Caco-2 (cell line): ENCODE data around the gene NRP2. TPM values are rescaled to one million over a fixed set of nuclear protein-coding genes. Genes with fewer than 3 reads are reported as not detected.

Experiments
- BruUV-seq: library from RNA; stranded (reverse); fragments of 400-500 nt; replicated peaks from 2 replicates; lab custom pipeline; 2021; lab: Mats Ljungman, UMichigan
- CTCF ChIA-PET: fragments of 300-600 bp; sonication (Branson Sonifier 250); formaldehyde crosslinking; loops from one replicate; lab custom pipeline; 2022; ENCODE audit warnings: antibody characterized with exemption; lab: Charles Lee
- POLR2A ChIA-PET: fragments of 300-600 bp; sonication (Branson Sonifier 250); formaldehyde crosslinking; loops from one replicate; lab custom pipeline; 2022; ENCODE audit warnings: antibody characterized with exemption; lab: Charles Lee
- DNase-seq, 2 experiments: peaks; one replicate each; pipeline versions ENCODE4 v3.0.0 to v3.0.0-alpha.2; 2020 to 2022
- H3K27me3 ChIP-seq: replicated peaks from 2 replicates; pipeline ENCODE4 v1.6.0; 2011; ENCODE audit warnings: low read length; ENCODE audit not compliant: control insufficient read depth, insufficient read depth
- H3K36me3 ChIP-seq: 2 replicates; pipeline ENCODE4 v1.5.1; 2011; ENCODE audit warnings: low read length; ENCODE audit not compliant: control insufficient read depth, insufficient read depth
- H3K4me1 ChIP-seq: fragments of 250-450 bp; sonication (Bioruptor Pico); 2 replicates; pipeline ENCODE4 v1.5.1; 2020; ENCODE audit warnings: mild to moderate bottlenecking
- H3K4me3 ChIP-seq: 2 replicates; pipeline ENCODE4 v1.5.1; 2011; ENCODE audit warnings: low read depth, mild to moderate bottlenecking, control low read depth, low read length
- H3K9me3 ChIP-seq: fragments of 250-450 bp; sonication (Bioruptor Pico); 2 replicates; pipeline ENCODE4 v1.5.1; 2020; ENCODE audit warnings: mild to moderate bottlenecking, moderate library complexity
- H3K27ac Mint-ChIP-seq: one replicate; pipeline ENCODE4 v1.8.0; 2022; ENCODE audit warnings: mixed read lengths; ENCODE audit not compliant: unreplicated experiment
- H3K27me3 Mint-ChIP-seq: one replicate; pipeline ENCODE4 v1.8.0; 2022; ENCODE audit warnings: mixed read lengths; ENCODE audit not compliant: insufficient read depth, unreplicated experiment
- H3K36me3 Mint-ChIP-seq: one replicate; pipeline ENCODE4 v1.8.0; 2022; ENCODE audit warnings: mild to moderate bottlenecking, mixed read lengths; ENCODE audit not compliant: insufficient read depth, unreplicated experiment
- H3K4me1 Mint-ChIP-seq: one replicate; pipeline ENCODE4 v1.8.0; 2022; ENCODE audit warnings: low read depth, mixed read lengths; ENCODE audit not compliant: unreplicated experiment
- H3K4me3 Mint-ChIP-seq: one replicate; pipeline ENCODE4 v1.8.0; 2022; ENCODE audit warnings: mild to moderate bottlenecking, moderate library complexity, mixed read lengths; ENCODE audit not compliant: unreplicated experiment
- H3K9me3 Mint-ChIP-seq: one replicate; pipeline ENCODE4 v1.8.0; 2022; ENCODE audit warnings: mixed read lengths; ENCODE audit not compliant: unreplicated experiment
- CTCF ChIP-seq, 2 experiments: fragments of 200-600 bp in 1 of 2; IDR thresholded peaks; 1 replicate in 1 of 2; 2 replicates in 1 of 2; pipeline versions ENCODE4 v1.5.1 to v1.8.0; 2011 to 2022; ENCODE audit warnings: antibody characterized with exemption in 1 of 2, control low read depth in 1 of 2, inconsistent platforms in 1 of 2, low read depth in 1 of 2, low read length in 1 of 2, mild to moderate bottlenecking in 1 of 2, moderate library complexity in 1 of 2; ENCODE audit not compliant: insufficient read depth in 1 of 2, severe bottlenecking in 1 of 2, unreplicated experiment in 1 of 2
- intact Hi-C: fragments of 100-400 bp; cut with micrococcal nuclease; formaldehyde crosslinking; loops from one replicate; pipeline ENCODE4 v1.10.0; 2022; ENCODE audit not compliant: unreplicated experiment
- total RNA-seq: library from RNA; stranded (reverse); gene quantifications from 2 replicates; pipeline ENCODE4 v1.2.3, GENCODE V29; 2022

Gene NRP2
- total RNA-seq, 1 experiment from 2014 or later: 96.9 TPM

- H3K36me3 ChIP-seq: no peaks in the 10 kb centered on the region
- BruUV-seq: no TSS peak
Measured at GRCh38 chr2:205728366-205728765, 46.1 kb downstream of the NRP2 start.

GRCh38 chr2:205730191-205730590, 47.9 kb downstream of the NRP2 start:
- TF ChIP-seq CTCF (IDR thresholded peaks at IDR 0.05; ENCODE audit: insufficient read depth in 1 of 2, low read depth in 1 of 2, low read length in 1 of 2, severe bottlenecking in 1 of 2, unreplicated experiment in 1 of 2): no peak
- Mint-ChIP-seq H3K4me3 (no peak overlapping the region), H3K36me3 (peaks cover 75% of the 10 kb centered on the region), H3K27me3 (no peaks in the 10 kb centered on the region), H3K9me3 (no peaks in the 10 kb centered on the region), H3K4me1 (peaks cover 55% of the 10 kb centered on the region), H3K27ac (peak overlapping the region; percentile 11)
- no peaks in the 10 kb centered on the region for H3K36me3 ChIP-seq
- POLR2A ChIA-PET: interaction anchor here (0.5 kb wide), 1 partner anchor 11 kb away, joined by 3 read pairs; no protein-coding TSS in a partner anchor
- H3K4me1 ChIP-seq: peaks cover 46% of the 10 kb centered on the region
- no peak for DNase-seq
- CTCF ChIA-PET: no interaction called here
- no peaks in the 10 kb centered on the region for H3K9me3 ChIP-seq
- intact Hi-C loops: no loop called here
- H3K27me3 ChIP-seq: no peaks in the 10 kb centered on the region
- H3K4me3 ChIP-seq: no peak overlapping the region
- no TSS peak for BruUV-seq

More at GRCh38 chr2:205728366-205728765, 46.1 kb downstream of the NRP2 start:
- Histone ChIP-seq H3K4me3 (no peak overlapping the region), H3K4me1 (peaks cover 44% of the 10 kb centered on the region), H3K9me3 (no peaks in the 10 kb centered on the region), H3K27me3 (no peaks in the 10 kb centered on the region)
- Mint-ChIP-seq H3K27ac (no peak overlapping the region), H3K27me3 (no peaks in the 10 kb centered on the region), H3K9me3 (no peaks in the 10 kb centered on the region), H3K4me3 (no peak overlapping the region), H3K36me3 (peaks cover 75% of the 10 kb centered on the region), H3K4me1 (peaks cover 48% of the 10 kb centered on the region)
- POLR2A ChIA-PET: no interaction called here
- no peak for DNase-seq
- CTCF ChIA-PET: no interaction called here
- no peak for TF ChIP-seq CTCF (IDR thresholded peaks at IDR 0.05; ENCODE audit: insufficient read depth in 1 of 2, low read depth in 1 of 2, low read length in 1 of 2, severe bottlenecking in 1 of 2, unreplicated experiment in 1 of 2)
- intact Hi-C loops: no loop called here

- Mint-ChIP-seq H3K9me3 (no peaks in the 10 kb centered on the region), H3K27ac (peak overlapping the region; percentile 54), H3K36me3 (peaks cover 68% of the 10 kb centered on the region), H3K4me3 (no peak overlapping the region), H3K27me3 (no peaks in the 10 kb centered on the region), H3K4me1 (peaks cover 48% of the 10 kb centered on the region)
- H3K4me3 ChIP-seq: no peak overlapping the region
- peak in 1 of 2 experiments; percentile 17 for DNase-seq
- H3K27me3 ChIP-seq: no peaks in the 10 kb centered on the region
- no peak for TF ChIP-seq CTCF (IDR thresholded peaks at IDR 0.05; ENCODE audit: insufficient read depth in 1 of 2, low read depth in 1 of 2, low read length in 1 of 2, severe bottlenecking in 1 of 2, unreplicated experiment in 1 of 2)
- no peaks in the 10 kb centered on the region for H3K9me3 ChIP-seq
- H3K36me3 ChIP-seq: no peaks in the 10 kb centered on the region
- ChIA-PET POLR2A (interaction anchor here (0.5 kb wide), 1 partner anchor 11 kb away, joined by 3 read pairs; no protein-coding TSS in a partner anchor), CTCF (interaction anchor here (0.6 to 1.1 kb wide), 3 partner anchors 8 to 234 kb away, joined by 3 to 4 read pairs (median 4); no protein-coding TSS in a partner anchor)
- intact Hi-C loops: no loop called here
- no TSS peak for BruUV-seq
- peaks cover 46% of the 10 kb centered on the region for H3K4me1 ChIP-seq
Measured at GRCh38 chr2:205730701-205731582, 48.6 kb downstream of the NRP2 start.
